NCI-H345 treated with DMSO at 0.1 percent for 48 hours (cell line): ENCODE results near the gene PLD3.
"Not testable (repeated sequence)": the region's sequence is repeated elsewhere in the genome, so short reads cannot be mapped to it uniquely, and the experiment has no call there.

Experiments
- DNase-seq: peaks from one replicate; lab custom pipeline; 2025; ENCODE audit not compliant: unreplicated experiment; lab: John Stamatoyannopoulos, UW

The PLD3 gene

GRCh38 chr19:40388481-40388880 is 40.0 kb downstream of the PLD3 start:
- DNase-seq, result no peak

DNA sequence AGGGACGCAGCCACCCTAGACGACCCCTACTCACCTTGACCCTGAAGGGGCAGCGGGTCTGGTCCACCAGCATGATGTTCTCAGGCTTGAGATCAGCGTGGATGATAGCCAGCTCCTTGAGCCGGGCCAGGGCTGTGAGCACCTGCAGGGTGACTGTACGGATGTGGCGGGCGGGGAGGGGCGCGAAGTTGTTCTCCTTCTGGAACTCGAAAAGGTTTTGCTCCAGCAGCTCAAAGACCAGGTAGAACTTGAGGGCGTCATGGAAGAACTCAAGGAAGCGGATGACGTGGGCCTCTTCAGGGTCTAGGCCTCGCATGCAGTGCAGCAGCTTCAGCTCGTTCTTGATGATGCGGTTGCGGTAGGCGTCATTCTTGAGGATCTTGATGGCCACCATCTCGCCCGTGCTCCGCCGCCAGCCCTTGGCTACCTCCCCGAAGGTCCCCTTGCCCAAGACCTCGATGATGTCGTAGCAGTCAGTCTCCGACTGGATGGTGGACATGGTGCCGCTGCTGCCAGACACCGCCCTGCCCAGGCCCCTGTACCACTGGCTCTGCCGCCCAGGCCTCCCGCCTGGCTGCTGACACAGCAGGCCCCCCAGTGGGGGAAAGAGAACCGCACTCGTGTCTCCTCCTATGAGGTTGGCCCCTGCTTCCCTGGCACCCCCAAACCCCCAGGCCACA is 41.0 kb downstream of the PLD3 start:
- DNase-seq, result no peak

DNA sequence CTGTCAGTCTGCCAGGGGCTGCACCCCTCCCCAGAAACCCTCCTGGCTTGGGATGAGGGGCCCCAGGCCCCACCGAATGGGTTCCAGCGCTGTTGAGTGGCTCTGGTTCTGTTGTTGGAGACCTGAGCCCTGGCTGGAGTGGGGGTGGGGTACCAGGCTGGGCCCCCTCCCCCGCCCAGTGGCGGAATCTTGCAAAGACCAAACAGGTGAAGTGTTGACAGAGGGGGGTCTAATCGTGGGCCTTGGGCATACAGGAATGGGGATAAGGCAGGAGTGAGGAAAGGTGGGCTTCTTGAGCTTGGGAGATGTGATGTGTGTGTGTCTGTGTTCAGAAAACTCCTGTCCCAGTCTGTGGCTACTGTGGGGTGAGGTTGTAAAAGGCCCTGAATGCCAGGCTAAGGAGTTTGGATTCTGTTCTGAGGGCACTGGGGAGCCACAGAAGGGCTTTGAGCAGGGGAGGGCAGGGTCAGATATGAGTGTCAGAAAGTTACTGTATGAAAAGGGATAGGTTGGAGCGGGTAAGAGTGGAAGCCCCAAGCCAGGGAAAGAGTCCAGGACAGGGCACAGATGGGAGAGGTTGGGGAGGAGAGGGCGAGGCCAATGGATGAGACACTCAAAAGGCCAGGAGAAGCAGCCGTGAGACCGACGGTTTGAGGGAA is 41.7 kb downstream of the PLD3 start, which contains the start of gene HIPK4:
Gene HIPK4, minus strand, starts transcription at position 98 of the 659 bp plus-strand sequence. CDS start 279 bp downstream, outside the sequence.
- no peak for DNase-seq

DNA sequence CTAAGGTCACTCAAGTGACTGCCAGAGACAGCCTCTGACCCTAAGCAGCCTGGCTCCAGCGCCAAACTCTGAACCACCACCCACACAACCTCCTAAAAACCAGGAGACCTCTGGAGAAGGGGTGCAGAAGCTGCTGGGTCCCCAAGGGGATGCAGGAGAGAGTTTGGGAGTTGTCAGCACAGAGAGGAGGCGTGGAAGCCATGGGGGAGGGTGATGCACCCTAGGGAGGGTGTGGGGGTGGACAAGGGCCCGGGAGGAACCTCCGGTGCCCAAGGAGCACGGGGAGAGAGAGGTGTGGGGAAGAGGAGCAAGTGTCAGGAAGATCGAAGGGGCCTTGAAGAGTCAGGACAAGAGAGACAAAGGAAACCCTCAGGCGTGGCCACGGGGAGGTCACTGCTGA is 43.6 kb downstream of the PLD3 start:
- no peak for DNase-seq

- DNase-seq, result no peak
These were observed 44.5 kb downstream of the PLD3 start for GRCh38 chr19:40392894-40393517.

DNA sequence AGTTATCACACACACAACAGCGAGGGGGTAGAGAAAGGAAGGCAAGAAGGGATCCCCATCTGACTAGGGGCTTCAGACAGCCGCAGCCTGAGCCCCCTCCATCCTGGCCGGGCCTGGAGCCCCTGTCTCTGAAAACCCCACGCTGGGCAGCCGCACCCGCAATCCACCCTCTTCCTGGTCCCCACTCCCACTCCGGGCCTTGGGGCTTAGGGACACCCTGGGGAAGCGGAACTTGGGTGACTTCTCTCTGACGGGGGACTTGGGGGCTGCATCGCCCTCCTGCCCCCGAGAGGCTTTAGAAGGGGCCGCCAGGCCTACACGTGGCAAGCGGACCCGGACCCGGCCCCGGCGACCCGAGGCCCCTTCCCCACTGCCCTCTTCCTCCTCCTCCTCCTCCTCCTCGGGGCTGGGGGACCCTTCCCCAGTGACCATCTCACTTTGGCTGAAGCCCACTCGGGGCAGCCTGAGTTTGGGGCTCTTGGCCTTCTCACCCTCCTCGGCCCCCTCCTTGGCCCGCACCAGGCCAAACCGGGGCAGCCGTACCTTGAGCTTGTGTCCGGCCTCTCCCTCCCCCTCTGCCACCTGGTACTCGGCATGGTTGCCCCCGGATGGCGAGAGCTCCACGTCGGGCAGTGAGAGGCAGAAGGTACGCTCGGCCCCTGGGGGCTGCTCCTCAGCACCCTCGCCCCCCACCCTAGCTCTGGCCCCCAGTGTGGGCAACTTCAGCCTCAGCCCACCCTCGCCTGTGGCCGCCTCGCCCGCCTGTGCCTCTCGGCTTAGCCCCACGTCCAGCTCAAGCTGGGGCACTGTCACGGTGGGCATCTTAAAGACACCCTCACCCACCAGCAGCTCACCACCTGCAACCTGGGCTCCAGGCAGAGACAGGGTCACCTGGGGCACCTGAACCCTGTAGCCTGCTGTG is 45.7 kb downstream of the PLD3 start:
- no peak for DNase-seq

- no peak for DNase-seq
These were observed 46.3 kb downstream of the PLD3 start for GRCh38 chr19:40394816-40395210.

DNA sequence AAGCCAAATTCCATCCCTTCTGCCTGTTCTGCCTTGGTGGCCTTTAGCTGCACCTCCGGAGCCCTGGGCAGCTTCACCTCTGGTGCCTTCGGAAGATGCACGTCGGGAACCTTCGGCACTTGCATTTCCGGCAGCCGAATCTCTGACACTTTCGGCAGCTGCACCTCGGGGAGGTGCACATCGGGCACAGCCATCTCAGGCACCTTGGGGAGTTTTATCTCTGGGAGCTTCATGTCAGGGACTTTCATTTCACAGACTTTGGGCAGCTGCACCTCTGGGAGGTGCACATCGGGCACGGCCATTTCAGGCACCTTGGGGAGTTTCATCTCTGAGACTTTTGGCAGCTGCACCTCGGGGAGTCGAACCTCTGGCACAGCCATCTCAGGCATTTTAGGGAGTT is 47.5 kb downstream of the PLD3 start:
- DNase-seq, result no peak

DNA sequence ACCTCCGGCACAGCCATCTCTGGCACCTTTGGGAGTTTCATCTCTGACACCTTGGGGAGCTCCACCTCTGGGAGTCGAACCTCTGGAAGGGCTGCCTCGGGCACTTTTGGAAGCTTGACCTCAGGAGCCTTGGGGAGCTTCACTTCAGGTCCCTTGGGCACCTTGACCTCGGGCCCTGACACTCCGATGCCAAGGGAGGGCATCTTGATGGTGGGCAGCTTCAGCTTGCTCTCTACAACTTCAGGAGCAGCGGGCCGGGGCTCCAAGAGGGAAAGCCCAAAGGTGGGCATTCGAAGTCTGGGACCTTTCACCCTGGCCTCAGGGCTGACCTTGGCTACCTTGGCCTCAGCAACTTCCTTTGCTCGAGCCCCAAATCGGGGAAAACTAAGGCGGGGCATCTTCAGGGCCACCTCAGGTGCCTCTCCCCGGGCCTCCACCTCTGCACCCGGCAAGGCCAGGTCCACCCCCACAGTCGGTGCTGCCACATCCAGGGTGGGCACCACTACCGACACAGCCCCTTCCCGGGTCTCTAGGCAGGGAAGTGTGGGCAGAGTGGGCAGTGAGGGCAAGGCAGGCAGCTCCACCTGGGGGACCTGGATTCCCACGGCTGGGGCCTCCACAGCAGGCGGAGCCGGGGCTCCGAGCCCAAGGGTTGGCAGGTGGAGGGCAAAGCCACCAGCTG is 48.5 kb downstream of the PLD3 start:
- DNase-seq, result no peak

DNA sequence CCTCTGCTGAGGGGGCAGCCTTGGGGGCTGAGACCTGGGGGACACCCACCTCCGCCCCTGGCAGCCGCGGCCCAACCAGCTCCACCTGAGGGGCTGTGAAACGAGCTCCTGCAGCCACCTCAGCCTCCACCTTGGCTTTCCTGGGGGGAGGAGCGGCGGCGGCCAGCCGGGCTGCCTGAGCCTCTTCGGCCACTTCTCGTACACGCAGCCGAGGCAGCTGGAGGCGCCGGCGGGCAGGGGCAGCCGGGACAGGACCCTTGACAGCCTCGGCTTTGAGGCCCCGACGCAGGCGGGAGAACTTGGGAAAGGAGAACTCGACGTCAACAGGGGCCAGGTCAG is 49.0 kb downstream of the PLD3 start:
- no peak for DNase-seq

GRCh38 chr19:40398417-40399131 is 50.1 kb downstream of the PLD3 start:
- DNase-seq, result no peak

DNA sequence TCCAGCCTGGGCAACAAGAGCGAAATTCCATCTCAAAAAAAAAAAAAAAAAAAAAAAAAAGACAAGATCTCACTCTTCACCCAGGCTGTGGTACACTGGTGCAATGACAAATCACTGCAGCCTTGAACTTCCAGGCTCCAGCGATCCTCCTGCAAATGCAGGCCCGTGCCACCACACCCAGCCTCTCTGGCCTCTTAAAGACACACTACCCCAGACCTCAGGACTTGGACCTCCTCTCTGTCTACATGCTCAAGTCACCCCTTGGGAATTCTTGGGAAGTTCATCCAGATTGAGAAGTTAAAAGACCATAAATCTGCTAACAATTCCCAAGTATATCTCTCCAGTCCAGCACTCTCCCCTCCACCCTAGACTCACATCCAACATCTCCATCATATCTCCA is 52.1 kb downstream of the PLD3 start:
- no peak for DNase-seq

DNA sequence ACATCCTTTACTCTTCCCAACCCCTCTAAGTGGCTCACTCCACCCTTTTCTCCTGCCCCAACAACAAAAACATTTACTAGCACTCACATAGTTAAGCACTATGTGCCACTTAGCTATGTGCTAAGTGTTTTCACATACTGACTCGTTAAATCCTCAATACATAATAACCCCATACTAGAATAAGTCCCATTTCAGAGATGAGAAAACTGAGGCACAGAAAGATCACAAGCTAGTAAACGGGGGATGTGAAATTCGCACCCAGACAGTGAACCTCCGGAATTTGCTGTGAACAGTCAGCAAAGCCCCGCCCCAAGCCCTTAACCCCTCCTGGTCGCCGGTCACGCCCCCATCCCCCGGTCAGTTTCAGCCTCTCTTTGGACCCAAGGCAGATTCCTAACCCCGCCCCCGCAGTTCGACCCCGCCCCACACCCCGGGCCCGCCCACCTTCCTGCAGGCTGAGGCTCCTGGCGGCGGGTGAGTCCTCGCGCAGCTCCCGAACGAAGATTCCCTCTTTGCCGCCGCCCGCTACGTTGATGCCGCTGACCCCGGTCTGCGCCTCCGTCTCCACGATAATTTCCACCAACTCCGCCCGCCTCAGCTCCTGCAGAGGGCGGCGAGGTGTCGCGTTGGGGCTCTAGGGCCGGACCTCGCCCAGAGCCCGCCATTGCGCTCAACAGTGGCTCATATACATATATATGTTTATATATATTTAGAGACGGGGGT is 54.9 kb downstream of the PLD3 start:
- peak; percentile 77 for DNase-seq

DNA sequence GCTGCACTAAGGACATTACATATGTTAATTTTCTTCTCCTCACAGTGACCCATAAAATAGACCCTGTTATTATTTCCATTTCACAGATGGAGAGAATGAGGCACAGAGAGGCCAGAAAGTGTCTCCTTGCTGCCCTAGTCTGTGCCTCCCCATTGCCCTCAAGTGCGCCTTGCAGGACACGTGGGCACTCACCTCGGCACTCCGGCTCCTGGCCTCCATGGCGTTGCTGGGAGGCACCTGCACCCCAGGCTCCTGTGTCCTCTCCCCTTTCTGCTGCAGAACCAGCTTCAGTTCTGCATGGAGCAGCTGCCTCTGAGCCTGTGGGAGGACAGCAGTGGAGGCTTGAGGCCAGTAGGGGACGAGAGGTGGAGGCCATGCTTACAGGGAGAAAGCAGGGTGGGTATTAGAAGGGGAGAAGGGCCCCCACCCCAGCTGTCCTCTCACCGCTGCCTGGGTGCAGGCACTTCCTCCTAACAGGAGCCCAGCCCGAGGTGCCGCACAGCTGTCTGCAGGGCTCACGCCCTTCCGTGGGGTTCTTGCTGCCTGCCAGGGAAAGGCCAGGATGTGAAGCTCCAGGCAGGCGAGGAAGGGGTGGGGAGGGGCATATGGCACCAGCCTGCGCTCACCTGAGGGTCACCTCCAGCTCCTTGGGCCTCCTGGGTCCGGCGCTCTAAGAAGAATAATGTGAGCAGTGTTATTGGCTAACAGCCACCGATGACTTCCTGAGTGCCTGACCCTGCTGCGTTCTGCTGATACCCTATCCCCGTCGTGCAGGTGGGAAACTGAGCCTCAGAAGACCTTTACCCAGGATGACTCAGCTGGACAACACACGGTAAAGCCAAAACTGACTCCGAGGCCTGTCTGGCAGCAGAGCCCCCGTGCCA is 59.5 kb downstream of the PLD3 start:
- no peak for DNase-seq

DNA sequence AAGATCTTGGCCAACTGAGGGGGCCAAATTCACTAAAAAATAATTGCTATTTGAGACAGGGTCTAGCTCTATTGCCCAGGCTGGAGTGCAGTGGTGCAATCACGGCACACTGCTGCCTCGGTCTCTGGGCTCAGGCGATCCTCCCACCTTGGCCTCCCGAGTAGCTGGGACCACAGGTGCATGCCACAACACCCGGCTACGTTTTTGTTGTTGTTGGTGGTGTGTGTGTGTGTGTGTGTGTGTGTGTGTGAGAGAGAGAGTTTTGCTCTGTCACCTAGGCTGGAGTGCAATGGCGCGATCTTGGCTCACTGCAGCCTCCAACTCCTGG is 60.1 kb downstream of the PLD3 start:
- DNase-seq, result not testable (repeated sequence)

DNA sequence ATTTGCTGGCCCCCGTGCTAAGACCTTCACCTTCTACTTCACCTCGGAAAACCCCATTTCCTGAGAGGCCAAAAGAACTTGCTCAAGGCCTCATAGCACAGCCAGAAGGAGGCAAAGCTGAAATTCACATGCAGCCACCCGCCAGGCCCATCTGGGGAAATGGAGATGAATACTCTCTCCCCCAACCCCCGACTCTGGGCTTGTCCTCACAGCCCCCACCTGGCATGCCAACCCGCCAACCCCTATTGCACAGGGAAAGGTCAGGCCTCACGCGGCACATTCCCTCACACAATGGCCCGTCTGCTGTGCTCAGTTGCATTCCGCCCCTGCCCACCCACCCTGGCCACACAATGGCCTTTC is 61.5 kb downstream of the PLD3 start:
- no peak for DNase-seq

DNA sequence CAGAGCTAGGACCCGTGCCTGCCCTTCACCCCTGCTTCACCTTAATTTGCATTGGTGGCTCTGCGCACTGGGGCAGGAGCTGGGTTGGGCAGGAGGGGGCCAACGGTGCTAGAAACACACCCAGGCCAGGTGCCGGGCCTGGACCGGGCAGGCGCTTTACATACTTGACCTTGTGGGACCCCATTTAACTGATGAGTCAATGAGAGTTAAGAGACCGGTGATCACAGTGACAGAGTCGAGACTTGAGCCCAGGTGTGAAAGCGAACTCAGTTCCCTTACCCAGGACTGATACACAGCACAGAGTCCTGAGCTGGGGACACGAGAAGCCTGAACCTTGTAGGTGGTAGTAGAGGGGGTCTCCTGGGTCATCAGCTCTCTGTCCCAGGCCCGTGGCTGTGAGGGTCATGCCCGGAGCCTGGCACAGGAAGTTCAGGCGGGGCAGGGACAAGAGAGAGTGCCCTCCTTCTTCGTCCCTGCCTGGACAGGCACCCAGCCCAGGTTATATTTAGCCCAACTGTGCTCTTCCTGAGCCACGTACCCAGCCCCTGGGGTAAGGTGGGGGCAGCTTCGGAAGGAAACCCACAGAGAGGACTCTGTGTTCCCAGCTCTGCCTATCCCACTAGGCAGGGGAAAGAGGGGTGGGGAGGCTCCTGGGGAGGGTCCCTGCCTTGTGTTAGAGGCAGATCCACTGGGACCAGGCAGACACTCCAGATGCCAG is 62.8 kb downstream of the PLD3 start:
- no peak for DNase-seq

- no peak for DNase-seq
These were observed 63.5 kb downstream of the PLD3 start for GRCh38 chr19:40411958-40412499.
